GM10248 (cell line): ENCODE data around the gene MAGED1.
A peak's percentile ranks its signal among the peaks of the same experiment; 100 is the strongest.

Experiments
- CTCF ChIA-PET: fragments of 300-600 bp; sonication (Branson Sonifier 250); formaldehyde crosslinking; extraction: SDS; loops from one replicate; lab custom pipeline; 2021; ENCODE audit warnings: antibody characterized with exemption; lab: Yijun Ruan, JAX
- POLR2A ChIA-PET: fragments of 350-650 bp; sonication (Branson Sonifier 250); formaldehyde crosslinking; extraction: SDS; loops from one replicate; lab custom pipeline; 2020; ENCODE audit warnings: antibody characterized with exemption; lab: Yijun Ruan, JAX
- DNase-seq: peaks from one replicate; pipeline ENCODE4 v3.0.0; 2012; ENCODE audit errors: extremely low spot score
- TF ChIP-seq, protein P1 (sequence below): IDR thresholded peaks from 2 replicates; pipeline ENCODE4 v1.5.1; 2012; ENCODE audit warnings: mild to moderate bottlenecking, low read depth; ENCODE audit errors: extremely low read depth, missing control alignments, control extremely low read depth

The MAGED1 gene

DNA sequence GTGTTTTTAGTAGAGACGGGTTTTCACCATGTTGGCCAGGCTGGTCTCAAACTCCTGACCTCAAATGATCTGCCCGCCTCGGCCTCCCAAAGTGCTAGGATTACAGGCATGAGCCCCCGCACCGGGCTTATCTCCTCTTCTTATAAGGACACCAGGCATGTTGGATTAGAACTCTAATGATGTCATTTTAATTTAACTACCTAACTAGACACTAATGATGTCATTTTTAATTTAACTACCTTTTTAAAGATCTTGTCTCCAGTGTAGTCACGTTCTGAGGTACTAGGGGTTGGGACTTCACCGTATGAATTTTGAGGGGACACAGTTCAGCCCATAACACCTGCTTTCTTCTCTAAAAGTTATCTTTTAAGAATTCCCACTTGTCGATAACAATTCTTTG is 37.7 kb upstream of the MAGED1 start:
- TF ChIP-seq, protein P1, sequence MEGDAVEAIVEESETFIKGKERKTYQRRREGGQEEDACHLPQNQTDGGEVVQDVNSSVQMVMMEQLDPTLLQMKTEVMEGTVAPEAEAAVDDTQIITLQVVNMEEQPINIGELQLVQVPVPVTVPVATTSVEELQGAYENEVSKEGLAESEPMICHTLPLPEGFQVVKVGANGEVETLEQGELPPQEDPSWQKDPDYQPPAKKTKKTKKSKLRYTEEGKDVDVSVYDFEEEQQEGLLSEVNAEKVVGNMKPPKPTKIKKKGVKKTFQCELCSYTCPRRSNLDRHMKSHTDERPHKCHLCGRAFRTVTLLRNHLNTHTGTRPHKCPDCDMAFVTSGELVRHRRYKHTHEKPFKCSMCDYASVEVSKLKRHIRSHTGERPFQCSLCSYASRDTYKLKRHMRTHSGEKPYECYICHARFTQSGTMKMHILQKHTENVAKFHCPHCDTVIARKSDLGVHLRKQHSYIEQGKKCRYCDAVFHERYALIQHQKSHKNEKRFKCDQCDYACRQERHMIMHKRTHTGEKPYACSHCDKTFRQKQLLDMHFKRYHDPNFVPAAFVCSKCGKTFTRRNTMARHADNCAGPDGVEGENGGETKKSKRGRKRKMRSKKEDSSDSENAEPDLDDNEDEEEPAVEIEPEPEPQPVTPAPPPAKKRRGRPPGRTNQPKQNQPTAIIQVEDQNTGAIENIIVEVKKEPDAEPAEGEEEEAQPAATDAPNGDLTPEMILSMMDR, result no peak
- POLR2A ChIA-PET, result no interaction called here

DNA sequence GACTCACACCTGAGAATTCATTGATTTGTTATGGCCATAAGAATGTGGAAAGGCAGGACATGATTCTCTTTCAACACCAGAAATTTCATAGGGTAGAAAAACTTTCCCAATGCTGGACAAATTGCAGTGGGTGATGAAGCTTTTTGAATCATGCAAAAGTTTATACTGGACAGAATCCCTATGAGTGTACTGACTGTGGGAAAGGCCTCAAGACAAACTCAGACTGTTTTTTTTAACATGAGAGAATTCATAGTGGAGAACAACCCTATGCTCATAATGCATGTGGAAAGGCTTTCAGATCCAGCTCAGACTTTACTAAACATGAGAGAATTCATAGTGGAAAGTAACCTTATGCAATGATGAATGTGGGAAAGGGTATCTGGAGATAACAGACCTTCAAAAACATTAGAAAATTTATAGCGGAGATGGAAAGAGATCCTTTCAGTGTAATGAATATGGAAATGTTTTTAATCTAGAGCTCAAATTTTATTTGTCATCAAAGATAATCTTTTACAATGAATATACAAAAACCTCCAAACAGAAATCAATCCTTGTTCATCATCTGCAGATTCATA is 36.2 kb upstream of the MAGED1 start:
- TF ChIP-seq, protein P1, result no peak
- ChIA-PET POLR2A (no interaction called here), CTCF (interaction anchor here (0.9 to 1.6 kb wide), 2 partner anchors 216 to 244 kb away, joined by 3 read pairs; no protein-coding TSS in a partner anchor)
- DNase-seq, result no peak

More for the DNA sequence above, 37.7 kb upstream of the MAGED1 start:
- CTCF ChIA-PET, result interaction anchor here (1.6 kb wide), 1 partner anchor 242 kb away, joined by 3 read pairs; no protein-coding TSS in a partner anchor
- no peak for DNase-seq

DNA sequence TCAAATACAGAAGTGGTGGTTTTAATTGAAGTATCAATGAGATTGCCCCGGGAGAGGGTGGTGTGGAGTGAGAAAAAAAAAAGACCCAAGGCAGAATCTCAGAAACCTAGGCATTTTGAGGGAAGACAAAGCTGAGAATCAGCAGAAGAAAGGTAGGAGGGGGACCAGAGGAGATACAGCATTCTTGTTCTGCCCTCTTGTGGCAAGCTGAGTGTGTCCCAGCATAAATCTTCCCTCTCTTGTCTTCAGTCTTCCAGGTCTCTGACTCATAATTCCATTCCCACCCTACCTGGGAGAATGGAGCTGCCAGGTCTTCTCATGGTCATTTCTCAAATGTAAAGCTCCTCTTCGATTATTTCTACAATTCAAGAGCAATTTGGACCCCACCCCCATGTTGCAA is 32.7 kb upstream of the MAGED1 start:
- CTCF ChIA-PET, result interaction anchor here (0.7 to 2.5 kb wide), 5 partner anchors 33 to 221 kb away, joined by 3 to 11 read pairs (median 4); no protein-coding TSS in a partner anchor
- POLR2A ChIA-PET, result no interaction called here
- TF ChIP-seq, protein P1, result peak; percentile 30
- peak; percentile 6 for DNase-seq

DNA sequence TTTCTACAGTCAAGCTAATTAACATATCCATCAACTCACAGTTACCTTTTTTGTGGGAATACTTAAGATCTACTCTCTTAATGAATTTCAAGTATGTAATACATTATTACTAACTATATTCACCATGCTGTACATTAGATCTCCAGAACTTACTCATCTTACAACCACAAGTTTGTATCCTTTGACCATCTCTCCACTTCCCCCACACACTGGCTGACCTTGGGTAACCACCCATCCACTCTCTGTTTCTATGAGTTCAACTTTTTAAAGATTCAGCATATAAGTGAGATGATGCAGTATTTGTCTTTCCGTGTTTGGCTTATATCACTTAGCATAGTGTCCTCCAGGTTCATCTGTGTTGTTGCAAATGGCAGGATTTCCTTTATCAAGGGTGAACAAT is 30.5 kb upstream of the MAGED1 start:
- ChIA-PET POLR2A (no interaction called here), CTCF (no interaction called here)
- no peak for DNase-seq
- TF ChIP-seq, protein P1, result no peak

DNA sequence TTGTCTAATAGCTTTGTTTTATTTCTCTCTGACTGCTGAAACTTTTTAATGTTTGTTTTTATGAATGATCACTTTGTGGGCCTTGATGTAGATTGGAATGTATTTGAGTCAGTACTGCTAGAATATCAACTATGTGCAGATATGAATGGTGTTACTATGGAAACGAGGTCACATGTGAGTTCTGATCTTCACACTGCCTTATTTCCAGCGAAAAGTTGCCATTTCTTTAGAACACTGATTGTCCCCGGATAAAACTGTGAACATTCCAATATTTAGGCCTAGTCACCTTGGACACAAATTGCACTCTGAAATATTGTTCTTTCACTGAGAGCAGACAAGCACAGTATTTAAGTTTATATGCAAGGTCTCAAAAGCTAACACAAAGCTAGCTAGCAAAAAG is 27.2 kb upstream of the MAGED1 start:
- POLR2A ChIA-PET, result no interaction called here
- DNase-seq, result no peak
- CTCF ChIA-PET, result interaction anchor here (1.3 to 1.7 kb wide), 2 partner anchors 9 to 225 kb away, joined by 3 to 4 read pairs; no protein-coding TSS in a partner anchor

DNA sequence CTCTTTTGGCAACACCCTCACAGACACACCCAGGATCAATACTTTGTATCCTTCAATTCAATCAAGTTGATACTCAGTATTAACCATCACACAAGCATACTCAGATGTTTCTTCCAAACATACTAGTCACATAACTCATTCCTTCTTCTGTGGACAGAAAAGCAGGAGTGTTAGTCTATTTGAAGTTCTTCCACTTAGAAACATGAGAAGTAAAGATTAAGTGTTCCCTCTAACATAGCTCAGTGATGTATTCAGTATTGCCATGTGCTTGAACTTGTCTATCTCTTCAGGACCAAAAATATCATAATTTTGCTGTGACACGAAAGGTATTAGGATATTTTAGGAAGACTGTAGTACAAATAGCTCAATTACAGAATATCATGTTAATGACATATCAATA is 25.8 kb upstream of the MAGED1 start:
- no peak for DNase-seq
- ChIA-PET CTCF (no interaction called here), POLR2A (no interaction called here)
- TF ChIP-seq, protein P1, result no peak

More for the DNA sequence above, 27.2 kb upstream of the MAGED1 start:
- TF ChIP-seq, protein P1, result no peak

DNA sequence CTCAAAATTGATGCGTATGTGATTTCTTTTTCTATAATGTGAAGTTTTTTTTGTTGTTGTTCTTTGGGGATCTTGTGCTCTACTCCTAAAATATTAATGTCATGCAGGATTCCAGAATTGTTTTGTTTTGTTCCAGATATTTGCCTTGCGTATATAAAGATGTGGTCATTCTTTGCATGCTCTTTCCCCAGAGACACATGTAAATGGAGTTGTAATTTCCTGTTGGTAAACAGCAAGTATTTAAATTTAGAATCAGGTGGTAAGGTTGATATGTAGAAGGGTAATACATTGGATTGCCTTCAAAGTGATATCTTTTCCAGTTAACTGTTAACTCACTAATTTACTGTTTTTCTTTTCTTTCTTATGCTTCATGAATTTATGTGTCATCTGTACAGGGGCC is 23.1 kb upstream of the MAGED1 start:
- no peak for DNase-seq
- TF ChIP-seq, protein P1, result no peak
- ChIA-PET CTCF (no interaction called here), POLR2A (no interaction called here)
